Measurements from ENCODE around the gene C10orf62.
"Not testable (repeated sequence)": the region's sequence is repeated elsewhere in the genome, so short reads cannot be mapped to it uniquely, and the experiment has no call there.

The C10orf62 gene

GRCh38 chr10:97589479-97589878, at the start of gene C10orf62:
C10orf62 (plus strand) TSS chr10:97589721; CDS start chr10:97589898, 177 bp downstream.
- DNase-seq = no peak

- DNase-seq = no peak
These were observed 48.6 kb upstream of the C10orf62 start for GRCh38 chr10:97540669-97541500.

GRCh38 chr10:97542169-97543024, 47.1 kb upstream of the C10orf62 start:
- DNase-seq = peak; percentile 62

- peak; percentile 76 for DNase-seq
These were observed 46.4 kb upstream of the C10orf62 start for GRCh38 chr10:97543025-97543546.

- DNase-seq = no peak
These were observed 42.9 kb upstream of the C10orf62 start for GRCh38 chr10:97546456-97547270.

GRCh38 chr10:97547271-97547600, 42.3 kb upstream of the C10orf62 start:
- no peak for DNase-seq

GRCh38 chr10:97547962-97548361, 41.6 kb upstream of the C10orf62 start:
- DNase-seq = no peak

GRCh38 chr10:97548828-97549455, 40.6 kb upstream of the C10orf62 start:
- DNase-seq = no peak

GRCh38 chr10:97549587-97550322, 39.8 kb upstream of the C10orf62 start:
- no peak for DNase-seq

GRCh38 chr10:97550336-97551149, 39.0 kb upstream of the C10orf62 start:
- DNase-seq = no peak

GRCh38 chr10:97551271-97551670, 38.2 kb upstream of the C10orf62 start:
- no peak for DNase-seq

GRCh38 chr10:97553575-97554031, 35.9 kb upstream of the C10orf62 start:
- peak; percentile 72 for DNase-seq

- DNase-seq = not testable (repeated sequence)
These were observed 35.2 kb upstream of the C10orf62 start for GRCh38 chr10:97554336-97554735.

GRCh38 chr10:97555541-97555940, 34.0 kb upstream of the C10orf62 start:
- DNase-seq = not testable (repeated sequence)

- not testable (repeated sequence) for DNase-seq
These were observed 28.7 kb upstream of the C10orf62 start for GRCh38 chr10:97560731-97561381.

GRCh38 chr10:97561386-97562077, 28.0 kb upstream of the C10orf62 start:
- DNase-seq = not testable (repeated sequence)

- not testable (repeated sequence) for DNase-seq
These were observed 27.2 kb upstream of the C10orf62 start for GRCh38 chr10:97562329-97562728.

GRCh38 chr10:97563337-97563736, 26.2 kb upstream of the C10orf62 start:
- no peak for DNase-seq

- no peak for DNase-seq
These were observed 24.7 kb upstream of the C10orf62 start for GRCh38 chr10:97564776-97565175.
